ENCODE measurements around the gene ETS1. TPM values are rescaled to one million over a fixed set of nuclear protein-coding genes. Genes with fewer than 3 reads are reported as not detected.

Gene ETS1
- total and polyA plus RNA-seq, 11 donors, result 18.4 to 101 (median 45.3) TPM

GRCh38 chr11:128518493-128519207, 68.7 kb downstream of the ETS1 start:
- DNase-seq (no peak), ATAC-seq (no peak)
- no peaks in the 10 kb centered on the region for H3K27me3 ChIP-seq
- intact Hi-C loops (cut with DNase I), result loop anchor here in 3 of 10 donors (5.0 to 10.0 kb wide), 2 partner anchors 36 to 54 kb away; no protein-coding TSS in a partner anchor
- no peak for TF ChIP-seq POLR2A (IDR thresholded peaks at IDR 0.05)
- no peak for TF ChIP-seq CTCF (IDR thresholded peaks at IDR 0.05)
- peaks cover 19 to 76% (median 56%) of the 10 kb centered on the region in 12 donors for H3K4me1 ChIP-seq
- peak overlapping the region in 11 of 12 donors; percentile 45 to 98 (median 96) for H3K27ac ChIP-seq
- WGBS, 4 donors, result 12 to 29% (median 18%) methylated on average over 7 of the region's 7 CpGs
- H3K4me3 ChIP-seq, result peak overlapping the region; percentile 27 to 93 (median 82)
- peaks cover 0 to 8% (median 0%) of the 10 kb centered on the region in 9 donors for H3K36me3 ChIP-seq
- no peaks in the 10 kb centered on the region for H3K9me3 ChIP-seq

GRCh38 chr11:128517451-128518230, 69.7 kb downstream of the ETS1 start:
- 34 to 47% (median 44%) methylated on average over 5 of the region's 5 CpGs for WGBS, 4 donors
- DNase-seq (no peak), ATAC-seq (no peak)
- Histone ChIP-seq H3K27me3 (no peaks in the 10 kb centered on the region), H3K9me3 (no peaks in the 10 kb centered on the region), H3K4me1 (peaks cover 13 to 76% (median 58%) of the 10 kb centered on the region in 12 donors), H3K27ac (peak overlapping the region in 11 of 12 donors; percentile 44 to 98 (median 96)), H3K4me3 (peak overlapping the region in 11 of 12 donors; percentile 63 to 93 (median 82)), H3K36me3 (peaks cover 0 to 18% (median 9%) of the 10 kb centered on the region in 9 donors)
- TF ChIP-seq CTCF (IDR thresholded peaks at IDR 0.05), result no peak
- no peak for TF ChIP-seq POLR2A (IDR thresholded peaks at IDR 0.05)
- intact Hi-C loops (cut with DNase I), result loop anchor here in 3 of 10 donors (5.0 to 10.0 kb wide), 2 partner anchors 35 to 53 kb away; no protein-coding TSS in a partner anchor

GRCh38 chr11:128516886-128517285, 70.5 kb downstream of the ETS1 start:
- intact Hi-C loops (cut with DNase I), result loop anchor here in 3 of 10 donors (5.0 to 10.0 kb wide), 2 partner anchors 35 to 52 kb away; no protein-coding TSS in a partner anchor
- peak overlapping the region in 9 of 12 donors; percentile 79 to 93 (median 84) for H3K4me3 ChIP-seq
- H3K36me3 ChIP-seq, result peaks cover 0 to 24% (median 14%) of the 10 kb centered on the region in 9 donors
- ATAC-seq (no peak), DNase-seq (no peak)
- peaks cover 13 to 83% (median 66%) of the 10 kb centered on the region in 12 donors for H3K4me1 ChIP-seq
- WGBS, 4 donors, result 34 to 57% (median 48%) methylated on average over 4 of the region's 4 CpGs
- peak overlapping the region in 10 of 12 donors; percentile 8 to 98 (median 96) for H3K27ac ChIP-seq
- TF ChIP-seq POLR2A (IDR thresholded peaks at IDR 0.05) (no peak), CTCF (IDR thresholded peaks at IDR 0.05) (no peak)
- H3K9me3 ChIP-seq, result no peaks in the 10 kb centered on the region
- H3K27me3 ChIP-seq, result no peaks in the 10 kb centered on the region

All from heart left ventricle (tissue), 16 donors.